ENCODE results near the gene PPIC. TPM values are rescaled to one million over a fixed set of nuclear protein-coding genes. Genes with fewer than 3 reads are reported as not detected.
A peak's percentile ranks its signal among the peaks of the same experiment; 100 is the strongest.

The PPIC gene
- total RNA-seq: 10 to 100 TPM; 37.6 to 78.0 TPM

- H3K27ac ChIP-seq: peak within 1 kb of the TSS; percentile 93 to 94
- H3K36me3 ChIP-seq: no peaks in the 10 kb centered on the region
- H3K27me3 ChIP-seq (replicated peaks; ENCODE audit: insufficient read depth): no peaks in the 10 kb centered on the region
- ATAC-seq (ENCODE audit: insufficient number of reproducible peaks, low FRiP score, low read depth): peak; percentile 82
- no peaks in the 10 kb centered on the region for H3K9me3 ChIP-seq
- DNase-seq (ENCODE audit: low spot score): peak; percentile 58
- no peak for TF ChIP-seq CTCF (IDR thresholded peaks at IDR 0.05)
- peaks cover 7 to 26% of the 10 kb centered on the region in 2 donors for H3K4me1 ChIP-seq (ENCODE audit: control insufficient read depth in 1 of 2, low read depth in 2 of 2)
- peak within 1 kb of the TSS; percentile 90 for H3K4me3 ChIP-seq
Measured at GRCh38 chr5:123036391-123037103, at the start of gene PPIC. Gene PPIC (minus strand): TSS chr5:123036725. CDS start chr5:123036625, 100 bp downstream.

- Histone ChIP-seq H3K4me1 (ENCODE audit: control insufficient read depth in 1 of 2, low read depth in 2 of 2) (peaks cover 2 to 15% of the 10 kb centered on the region in 2 donors), H3K27me3 (replicated peaks; ENCODE audit: insufficient read depth) (no peaks in the 10 kb centered on the region), H3K4me3 (no peak overlapping the region), H3K36me3 (no peaks in the 10 kb centered on the region), H3K9me3 (no peaks in the 10 kb centered on the region), H3K27ac (no peak overlapping the region)
- no peak for TF ChIP-seq CTCF (IDR thresholded peaks at IDR 0.05)
- DNase-seq (ENCODE audit: low spot score) (no peak), ATAC-seq (ENCODE audit: insufficient number of reproducible peaks, low FRiP score, low read depth) (no peak)
Measured at GRCh38 chr5:123085638-123086286, 49.2 kb upstream of the PPIC start.

GRCh38 chr5:123084730-123085605 is 48.4 kb upstream of the PPIC start:
- H3K4me3 ChIP-seq: no peak overlapping the region
- DNase-seq (ENCODE audit: low spot score) (no peak), ATAC-seq (ENCODE audit: insufficient number of reproducible peaks, low FRiP score, low read depth) (no peak)
- H3K4me1 ChIP-seq (ENCODE audit: control insufficient read depth in 1 of 2, low read depth in 2 of 2): peaks cover 2 to 15% of the 10 kb centered on the region in 2 donors
- no peaks in the 10 kb centered on the region for H3K27me3 ChIP-seq (replicated peaks; ENCODE audit: insufficient read depth)
- H3K27ac ChIP-seq: no peak overlapping the region
- no peak for TF ChIP-seq CTCF (IDR thresholded peaks at IDR 0.05)
- no peaks in the 10 kb centered on the region for H3K36me3 ChIP-seq
- no peaks in the 10 kb centered on the region for H3K9me3 ChIP-seq

GRCh38 chr5:123083298-123083697 is 46.8 kb upstream of the PPIC start:
- Histone ChIP-seq H3K4me3 (no peak overlapping the region), H3K27ac (no peak overlapping the region), H3K9me3 (no peaks in the 10 kb centered on the region), H3K36me3 (no peaks in the 10 kb centered on the region), H3K4me1 (ENCODE audit: control insufficient read depth in 1 of 2, low read depth in 2 of 2) (peaks cover 2 to 15% of the 10 kb centered on the region in 2 donors), H3K27me3 (replicated peaks; ENCODE audit: insufficient read depth) (no peaks in the 10 kb centered on the region)
- ATAC-seq (ENCODE audit: insufficient number of reproducible peaks, low FRiP score, low read depth): no peak
- no peak for DNase-seq (ENCODE audit: low spot score)
- no peak for TF ChIP-seq CTCF (IDR thresholded peaks at IDR 0.05)

GRCh38 chr5:123080215-123080614 is 43.7 kb upstream of the PPIC start:
- no peak for TF ChIP-seq CTCF (IDR thresholded peaks at IDR 0.05)
- DNase-seq (ENCODE audit: low spot score) (no peak), ATAC-seq (ENCODE audit: insufficient number of reproducible peaks, low FRiP score, low read depth) (no peak)
- Histone ChIP-seq H3K4me3 (no peak overlapping the region), H3K27me3 (replicated peaks; ENCODE audit: insufficient read depth) (no peaks in the 10 kb centered on the region), H3K36me3 (no peaks in the 10 kb centered on the region), H3K9me3 (no peaks in the 10 kb centered on the region), H3K27ac (no peak overlapping the region), H3K4me1 (ENCODE audit: control insufficient read depth in 1 of 2, low read depth in 2 of 2) (peaks cover 2 to 15% of the 10 kb centered on the region in 2 donors)
